Articular chondrocyte of knee joint (primary cell): ENCODE results near the gene TMEM54. TPM values are rescaled to one million over a fixed set of nuclear protein-coding genes. Genes with fewer than 3 reads are reported as not detected.

Experiments used
- total RNA-seq: library from RNA; depleted of rRNA; stranded (reverse); fragments of >200 nt; gene quantifications from 2 replicates; pipeline ENCODE4 v1.2.3, GENCODE V29; 2012

Gene TMEM54
- 33.9 and 35.7 TPM in 2 replicates for total RNA-seq

GRCh38 chr1:32900956-32901822 lies at the start of gene TMEM54:
TMEM54 (minus strand) TSS chr1:32901389; CDS start chr1:32901238, 151 bp downstream.

GRCh38 chr1:32886004-32886827 lies 15.0 kb downstream of the TMEM54 start, which contains the start of gene HPCA:
HPCA (plus strand) TSS chr1:32886491; CDS start chr1:32888899, 2,408 bp downstream.

GRCh38 chr1:32870615-32871363 lies 30.4 kb downstream of the TMEM54 start, which contains the start of gene FNDC5:
FNDC5 (minus strand) TSS chr1:32870912.

Other genes starting within 250 kb of the TMEM54 start
- gene SYNC, start 198.6 kb downstream of the TMEM54 start, total RNA-seq = 111 and 116 TPM in 2 replicates
- gene YARS1, start 84.0 kb downstream of the TMEM54 start, total RNA-seq = 119 and 135 TPM in 2 replicates
- gene S100PBP, start 83.7 kb downstream of the TMEM54 start, total RNA-seq = 53.6 and 55.2 TPM in 2 replicates
- 0.91 and 2.2 TPM in 2 replicates for gene FNDC5, start 30.5 kb downstream of the TMEM54 start, total RNA-seq
- gene HPCA, start 14.9 kb downstream of the TMEM54 start, total RNA-seq = not detected in 2 replicates
- 15.2 and 15.3 TPM in 2 replicates for gene RNF19B, start 63.4 kb upstream of the TMEM54 start, total RNA-seq
- gene AK2, start 135.5 kb upstream of the TMEM54 start, total RNA-seq = 140 and 168 TPM in 2 replicates
- gene AZIN2, start 179.8 kb upstream of the TMEM54 start, total RNA-seq = 2.1 and 5.1 TPM in 2 replicates